Measurements from ENCODE around the gene AGRN. TPM values are rescaled to one million over a fixed set of nuclear protein-coding genes. Genes with fewer than 3 reads are reported as not detected.

The AGRN gene
- total RNA-seq, 1 donor from 2014 or later: 203 TPM

Other genes starting within 250 kb of the AGRN start
- gene SAMD11, start 96.2 kb upstream of the AGRN start, total RNA-seq: 0.14 TPM in 1 of 2 replicates, not detected in the other
- gene NOC2L, start 60.9 kb upstream of the AGRN start, total RNA-seq: 95.4 and 106 TPM in 2 replicates
- 41.5 and 43.9 TPM in 2 replicates for gene KLHL17, start 59.5 kb upstream of the AGRN start, total RNA-seq
- not detected in 2 replicates for gene PLEKHN1, start 53.6 kb upstream of the AGRN start, total RNA-seq
- 0.11 TPM in 1 of 2 replicates, not detected in the other for gene PERM1, start 38.0 kb upstream of the AGRN start, total RNA-seq
- gene HES4, start 20.0 kb upstream of the AGRN start, total RNA-seq: 35.7 and 38.0 TPM in 2 replicates
- 17.4 and 22.3 TPM in 2 replicates for gene ISG15, start 6.6 kb upstream of the AGRN start, total RNA-seq
- not detected in 2 replicates for gene RNF223, start 54.2 kb downstream of the AGRN start, total RNA-seq
- 26.1 and 26.2 TPM in 2 replicates for gene C1orf159, start 96.0 kb downstream of the AGRN start, total RNA-seq
- gene TTLL10, start 153.8 kb downstream of the AGRN start, total RNA-seq: not detected in 2 replicates
- gene TNFRSF18, start 186.5 kb downstream of the AGRN start, total RNA-seq: not detected in 2 replicates
- 0.19 and 0.20 TPM in 2 replicates for gene TNFRSF4, start 194.0 kb downstream of the AGRN start, total RNA-seq
- gene SDF4, start 211.9 kb downstream of the AGRN start, total RNA-seq: 76.1 and 93.8 TPM in 2 replicates
- gene B3GALT6, start 212.1 kb downstream of the AGRN start, total RNA-seq: 39.8 and 41.1 TPM in 2 replicates
- gene C1QTNF12, start 226.6 kb downstream of the AGRN start, total RNA-seq: 0.66 and 0.79 TPM in 2 replicates

All from neural crest cell (in vitro differentiated cells).